MCF 10A (cell line): ENCODE measurements around the gene AUTS2. TPM values are rescaled to one million over a fixed set of nuclear protein-coding genes. Genes with fewer than 3 reads are reported as not detected.

Experiments
- BruUV-seq: library from RNA; stranded (reverse); fragments of 400-500 nt; replicated peaks from 2 replicates; lab custom pipeline; 2021; lab: Mats Ljungman, UMichigan
- CTCF ChIA-PET: fragments of 300-600 bp; sonication (Branson Sonifier 250); formaldehyde crosslinking; extraction: SDS; loops from one replicate; lab custom pipeline; 2021; ENCODE audit warnings: antibody characterized with exemption, inconsistent platforms; lab: Yijun Ruan, JAX
- POLR2A ChIA-PET: fragments of 300-600, 350-650 bp; sonication (Branson Sonifier 250); formaldehyde crosslinking; extraction: SDS; loops from one replicate; lab custom pipeline; 2020; ENCODE audit warnings: antibody characterized with exemption, inconsistent platforms; lab: Yijun Ruan, JAX
- DNase-seq: peaks from one replicate; pipeline ENCODE4 v3.0.0-alpha.2; 2018; ENCODE audit not compliant: unreplicated experiment
- H3K27ac Mint-ChIP-seq: one replicate; pipeline ENCODE4 v1.8.0; 2022; ENCODE audit warnings: mild to moderate bottlenecking, low read depth, mixed read lengths; ENCODE audit not compliant: unreplicated experiment
- H3K27me3 Mint-ChIP-seq: one replicate; pipeline ENCODE4 v1.8.0; 2022; ENCODE audit warnings: mixed read lengths; ENCODE audit not compliant: insufficient read depth, unreplicated experiment
- H3K36me3 Mint-ChIP-seq: one replicate; pipeline ENCODE4 v1.8.0; 2022; ENCODE audit warnings: mild to moderate bottlenecking, moderate library complexity, mixed read lengths; ENCODE audit not compliant: insufficient read depth, unreplicated experiment
- H3K4me1 Mint-ChIP-seq: one replicate; pipeline ENCODE4 v1.8.0; 2022; ENCODE audit warnings: mixed read lengths; ENCODE audit not compliant: insufficient read depth, unreplicated experiment
- H3K4me3 Mint-ChIP-seq: one replicate; pipeline ENCODE4 v1.8.0; 2022; ENCODE audit warnings: mild to moderate bottlenecking, moderate library complexity, mixed read lengths; ENCODE audit not compliant: unreplicated experiment
- H3K9me3 Mint-ChIP-seq: one replicate; pipeline ENCODE4 v1.8.0; 2022; ENCODE audit warnings: mixed read lengths; ENCODE audit not compliant: unreplicated experiment
- CTCF ChIP-seq: fragments of 200-600 bp; IDR thresholded peaks from one replicate; pipeline ENCODE4 v1.8.0; 2022; ENCODE audit warnings: antibody characterized with exemption, mild to moderate bottlenecking; ENCODE audit not compliant: unreplicated experiment
- intact Hi-C: fragments of 100-400 bp; cut with micrococcal nuclease; formaldehyde crosslinking; loops from 2 replicates; pipeline ENCODE4 v1.14.1; 2022
- total RNA-seq: library from RNA; stranded (reverse); gene quantifications from 2 replicates; pipeline ENCODE4 v1.2.3, GENCODE V29; 2022

The AUTS2 gene
- total RNA-seq, 1 experiment from 2014 or later: 1.3 TPM

GRCh38 chr7:69849268-69849667 lies 251.0 kb downstream of the AUTS2 start:
- Mint-ChIP-seq H3K36me3 (no peaks in the 10 kb centered on the region), H3K9me3 (peaks cover 20% of the 10 kb centered on the region), H3K4me1 (no peaks in the 10 kb centered on the region), H3K4me3 (no peak overlapping the region), H3K27me3 (no peaks in the 10 kb centered on the region), H3K27ac (no peak overlapping the region)
- intact Hi-C loops: no loop called here
- ChIA-PET POLR2A (no interaction called here), CTCF (no interaction called here)
- no TSS peak for BruUV-seq
- no peak for DNase-seq
- TF ChIP-seq CTCF: no peak

GRCh38 chr7:69857014-69857413 lies 258.7 kb downstream of the AUTS2 start:
- Mint-ChIP-seq H3K27me3 (no peaks in the 10 kb centered on the region), H3K4me1 (no peaks in the 10 kb centered on the region), H3K9me3 (peaks cover 21% of the 10 kb centered on the region), H3K36me3 (no peaks in the 10 kb centered on the region), H3K4me3 (no peak overlapping the region), H3K27ac (no peak overlapping the region)
- intact Hi-C loops: no loop called here
- no peak for TF ChIP-seq CTCF
- BruUV-seq: no TSS peak
- POLR2A ChIA-PET: no interaction called here
- CTCF ChIA-PET: no interaction called here
- no peak for DNase-seq

GRCh38 chr7:69858471-69858870 lies 260.2 kb downstream of the AUTS2 start:
- H3K27me3 Mint-ChIP-seq: no peaks in the 10 kb centered on the region
- intact Hi-C loops: no loop called here
- no peak for DNase-seq
- H3K36me3 Mint-ChIP-seq: no peaks in the 10 kb centered on the region
- no peak overlapping the region for H3K4me3 Mint-ChIP-seq
- BruUV-seq: no TSS peak
- ChIA-PET CTCF (no interaction called here), POLR2A (no interaction called here)
- H3K4me1 Mint-ChIP-seq: no peaks in the 10 kb centered on the region
- H3K9me3 Mint-ChIP-seq: peaks cover 14% of the 10 kb centered on the region
- no peak for TF ChIP-seq CTCF
- H3K27ac Mint-ChIP-seq: no peak overlapping the region

- no TSS peak for BruUV-seq
- intact Hi-C loops: no loop called here
Measured at GRCh38 chr7:69859342-69859741, 261.1 kb downstream of the AUTS2 start.

More at GRCh38 chr7:69859342-69859741, 261.1 kb downstream of the AUTS2 start:
- Mint-ChIP-seq H3K27me3 (no peaks in the 10 kb centered on the region), H3K9me3 (peaks cover 7% of the 10 kb centered on the region), H3K36me3 (no peaks in the 10 kb centered on the region), H3K4me3 (no peak overlapping the region), H3K4me1 (no peaks in the 10 kb centered on the region), H3K27ac (no peak overlapping the region)
- ChIA-PET POLR2A (no interaction called here), CTCF (no interaction called here)
- DNase-seq: no peak
- TF ChIP-seq CTCF: no peak
